Measurements from ENCODE around the gene KIZ. TPM values are rescaled to one million over a fixed set of nuclear protein-coding genes. Genes with fewer than 3 reads are reported as not detected.

KIZ gene
- total RNA-seq, 4 donors from 2014 or later: 46.7 to 73.0 (median 48.6) TPM

DNA sequence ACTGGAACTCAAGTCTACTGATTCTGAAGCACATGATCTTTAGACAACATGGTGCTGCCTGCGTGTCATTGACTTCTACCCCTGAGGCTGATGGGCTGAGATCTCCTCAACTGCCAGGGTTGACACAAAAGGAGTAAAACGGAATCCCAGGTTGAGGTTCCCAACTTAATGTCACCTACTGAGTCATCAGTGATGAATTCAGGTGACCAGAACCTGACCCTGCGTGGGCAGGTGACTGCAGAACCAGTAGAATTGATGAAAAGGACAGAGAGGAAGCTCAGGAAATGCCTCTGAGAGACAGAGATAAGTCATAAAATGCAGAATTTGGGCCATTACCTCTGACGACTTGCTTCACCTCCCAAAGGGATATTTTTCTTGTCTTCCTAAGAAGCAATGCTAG lies 7.7 kb upstream of the KIZ start:
- TF ChIP-seq, protein P1, sequence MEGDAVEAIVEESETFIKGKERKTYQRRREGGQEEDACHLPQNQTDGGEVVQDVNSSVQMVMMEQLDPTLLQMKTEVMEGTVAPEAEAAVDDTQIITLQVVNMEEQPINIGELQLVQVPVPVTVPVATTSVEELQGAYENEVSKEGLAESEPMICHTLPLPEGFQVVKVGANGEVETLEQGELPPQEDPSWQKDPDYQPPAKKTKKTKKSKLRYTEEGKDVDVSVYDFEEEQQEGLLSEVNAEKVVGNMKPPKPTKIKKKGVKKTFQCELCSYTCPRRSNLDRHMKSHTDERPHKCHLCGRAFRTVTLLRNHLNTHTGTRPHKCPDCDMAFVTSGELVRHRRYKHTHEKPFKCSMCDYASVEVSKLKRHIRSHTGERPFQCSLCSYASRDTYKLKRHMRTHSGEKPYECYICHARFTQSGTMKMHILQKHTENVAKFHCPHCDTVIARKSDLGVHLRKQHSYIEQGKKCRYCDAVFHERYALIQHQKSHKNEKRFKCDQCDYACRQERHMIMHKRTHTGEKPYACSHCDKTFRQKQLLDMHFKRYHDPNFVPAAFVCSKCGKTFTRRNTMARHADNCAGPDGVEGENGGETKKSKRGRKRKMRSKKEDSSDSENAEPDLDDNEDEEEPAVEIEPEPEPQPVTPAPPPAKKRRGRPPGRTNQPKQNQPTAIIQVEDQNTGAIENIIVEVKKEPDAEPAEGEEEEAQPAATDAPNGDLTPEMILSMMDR (IDR thresholded peaks at IDR 0.05): no peak
- TF ChIP-seq POLR2A (IDR thresholded peaks at IDR 0.05): no peak
- DNase-seq: no peak
- intact Hi-C loops (cut with DNase I): no loop called here
- H3K4me1 ChIP-seq: no peaks in the 10 kb centered on the region
- 75 to 76% methylated on average over 4 of the region's 4 CpGs for WGBS, 2 donors
- H3K9me3 ChIP-seq: no peaks in the 10 kb centered on the region
- H3K27ac ChIP-seq: no peak overlapping the region
- H3K36me3 ChIP-seq: no peaks in the 10 kb centered on the region
- no peaks in the 10 kb centered on the region for H3K27me3 ChIP-seq
- H3K4me3 ChIP-seq (replicated peaks in 1 of 3): no peak overlapping the region

DNA sequence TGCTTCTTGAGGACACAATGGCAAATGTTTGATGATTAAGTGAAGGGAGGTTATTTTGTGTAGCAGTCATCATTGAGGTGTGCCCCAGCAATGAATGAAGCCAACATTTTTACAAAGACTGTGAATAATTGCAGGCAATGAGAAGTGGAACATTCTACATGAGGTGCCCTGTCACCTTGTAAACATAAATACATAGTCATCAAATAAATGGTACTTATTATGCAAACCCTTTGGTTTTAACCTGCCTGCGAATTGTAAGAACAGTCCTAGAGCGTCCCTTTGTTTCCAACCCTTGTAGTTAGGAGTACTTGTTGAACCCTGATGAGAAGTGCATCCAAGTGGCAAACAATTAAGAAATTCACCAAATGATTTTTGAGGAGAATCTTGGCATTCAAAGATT lies 7.1 kb upstream of the KIZ start:
- DNase-seq: no peak
- WGBS, 2 donors: 98 to 99% methylated on average over 2 of the region's 2 CpGs
- Histone ChIP-seq H3K27ac (no peak overlapping the region), H3K36me3 (no peaks in the 10 kb centered on the region), H3K9me3 (no peaks in the 10 kb centered on the region), H3K27me3 (no peaks in the 10 kb centered on the region), H3K4me1 (no peaks in the 10 kb centered on the region), H3K4me3 (replicated peaks in 1 of 3) (no peak overlapping the region)
- intact Hi-C loops (cut with DNase I): no loop called here
- TF ChIP-seq POLR2A (IDR thresholded peaks at IDR 0.05): no peak
- TF ChIP-seq, protein P1 (IDR thresholded peaks at IDR 0.05): no peak

DNA sequence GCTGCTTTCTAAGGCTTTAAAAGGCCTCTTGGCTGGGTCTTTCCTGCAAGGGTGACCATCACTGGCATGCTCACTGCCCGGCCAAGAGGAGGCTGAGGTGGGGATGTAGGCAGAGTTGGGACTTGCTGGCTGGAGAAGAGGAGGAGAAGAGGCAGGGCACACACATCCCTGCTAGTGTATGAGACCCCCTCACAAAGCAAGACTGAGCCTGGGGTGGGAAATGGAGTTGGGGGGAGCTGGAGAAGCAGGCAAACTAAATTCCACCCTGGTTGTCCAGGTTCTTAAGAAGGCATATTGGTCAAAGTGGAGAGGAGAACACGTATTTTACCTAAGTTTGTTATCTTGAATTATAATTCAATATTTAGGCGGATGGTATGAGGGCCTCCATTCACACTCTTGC lies 1.7 kb upstream of the KIZ start:
- no peaks in the 10 kb centered on the region for H3K36me3 ChIP-seq
- no peak overlapping the region for H3K27ac ChIP-seq
- 96 to 98% methylated on average over 3 of the region's 3 CpGs for WGBS, 2 donors
- DNase-seq: no peak
- no peak overlapping the region for H3K4me3 ChIP-seq (replicated peaks in 1 of 3)
- H3K9me3 ChIP-seq: no peaks in the 10 kb centered on the region
- H3K27me3 ChIP-seq: no peaks in the 10 kb centered on the region
- peaks cover 8 to 12% of the 10 kb centered on the region in 2 donors for H3K4me1 ChIP-seq
- intact Hi-C loops (cut with DNase I): loop anchor here (10.0 kb wide), 1 partner anchor 271 kb away; the partner anchor contains the start of gene NKX2-4
- no peak for TF ChIP-seq POLR2A (IDR thresholded peaks at IDR 0.05)
- TF ChIP-seq, protein P1 (IDR thresholded peaks at IDR 0.05): no peak

DNA sequence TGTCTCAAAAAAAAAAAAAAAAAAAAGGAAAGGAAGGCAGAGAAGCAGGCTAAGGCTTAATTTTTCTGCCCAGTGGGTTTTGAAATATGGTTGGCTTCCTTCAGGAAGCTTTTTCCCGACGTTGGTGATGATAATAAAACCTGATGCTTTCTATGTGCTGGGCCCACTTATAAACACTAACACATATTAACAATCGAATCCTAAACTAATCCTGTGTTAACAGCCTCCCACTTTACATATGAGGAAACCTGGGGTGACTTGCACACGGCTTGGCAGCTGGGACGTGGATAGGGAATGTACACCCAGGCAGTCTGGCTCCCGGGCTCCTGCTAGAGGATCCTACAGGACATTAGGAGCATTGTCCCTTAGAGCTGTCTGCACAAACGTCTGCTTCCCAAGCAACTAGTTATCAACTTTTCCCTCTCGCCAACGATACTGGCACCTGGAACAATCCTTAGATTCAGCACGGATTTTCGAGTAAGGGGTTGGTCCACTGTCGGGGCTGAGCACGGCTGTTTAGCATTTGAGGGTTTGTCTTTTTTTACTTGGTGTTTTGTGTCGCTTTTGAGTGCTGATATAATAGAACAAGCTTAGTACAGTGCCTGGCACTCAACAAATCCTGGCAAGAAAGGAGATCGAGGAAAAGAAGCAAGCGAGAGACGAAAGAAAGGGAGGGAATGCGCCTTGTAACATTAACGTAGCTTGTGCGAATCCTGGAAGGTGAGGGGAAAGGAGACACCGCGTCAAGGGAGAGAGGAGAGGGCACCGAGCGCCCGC lies 622 bp upstream of the KIZ start:
- Histone ChIP-seq H3K4me1 (peaks cover 8 to 12% of the 10 kb centered on the region in 2 donors), H3K27me3 (no peaks in the 10 kb centered on the region), H3K36me3 (no peaks in the 10 kb centered on the region), H3K27ac (peak overlapping the region; percentile 34 to 53 (median 40)), H3K9me3 (no peaks in the 10 kb centered on the region), H3K4me3 (replicated peaks in 1 of 3) (peak overlapping the region; percentile 19 to 88 (median 40))
- intact Hi-C loops (cut with DNase I): loop anchor here (10.0 kb wide), 1 partner anchor 270 kb away; the partner anchor contains the start of gene NKX2-4
- peak; percentile 43 to 47 for DNase-seq
- TF ChIP-seq, protein P1 (IDR thresholded peaks at IDR 0.05): peak in 3 of 6 experiments; percentile 10 to 33 (median 14)
- no peak for TF ChIP-seq POLR2A (IDR thresholded peaks at IDR 0.05)
- 7 to 10% methylated on average over 25 of the region's 25 CpGs for WGBS, 2 donors

DNA sequence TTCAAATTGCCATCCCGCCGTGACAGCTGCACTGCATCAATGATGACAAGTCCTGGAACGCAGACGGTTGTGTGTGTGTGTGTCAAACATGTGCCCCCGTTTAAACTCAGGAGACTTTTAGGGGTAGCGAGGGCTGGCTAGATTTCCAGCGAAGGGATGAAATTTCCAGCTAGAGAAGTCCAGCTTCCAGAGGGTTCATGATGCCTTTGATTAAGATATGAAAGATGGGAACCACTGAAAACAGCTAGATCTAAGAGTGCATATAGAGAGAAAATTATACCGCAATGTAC lies 644 bp downstream of the KIZ start:
- no peaks in the 10 kb centered on the region for H3K27me3 ChIP-seq
- H3K36me3 ChIP-seq: no peaks in the 10 kb centered on the region
- WGBS, 2 donors: 14 to 15% methylated on average over 8 of the region's 8 CpGs
- peak overlapping the region; percentile 69 to 99 (median 88) for H3K4me3 ChIP-seq (replicated peaks in 1 of 3)
- peaks cover 8 to 12% of the 10 kb centered on the region in 2 donors for H3K4me1 ChIP-seq
- intact Hi-C loops (cut with DNase I): loop anchor here (10.0 kb wide), 1 partner anchor 268 kb away; the partner anchor contains the start of gene NKX2-4
- H3K9me3 ChIP-seq: no peaks in the 10 kb centered on the region
- DNase-seq: no peak
- H3K27ac ChIP-seq: peak overlapping the region in 1 of 3 donors; percentile 84
- TF ChIP-seq, protein P1 (IDR thresholded peaks at IDR 0.05): no peak
- no peak for TF ChIP-seq POLR2A (IDR thresholded peaks at IDR 0.05)
